Posterior cingulate gyrus (tissue), 11 donors: ENCODE data around the gene LRRFIP2.

Source experiments
- DNase-seq, 10 donors: peaks; one replicate each; pipeline versions ENCODE4 v3.0.0 to v3.0.0-alpha.2; 2020 to 2021; ENCODE audit warnings: mixed read lengths in 3 of 10
- intact Hi-C: fragments of 100-400 bp; cut with DNase I; formaldehyde crosslinking; loops from one replicate; pipeline ENCODE4 v1.15.1; 2023

The LRRFIP2 gene

GRCh38 chr3:37190667-37191066, 16.3 kb upstream of the LRRFIP2 start:
- intact Hi-C loops: no loop called here
- no peak for DNase-seq

- DNase-seq: no peak
- intact Hi-C loops: no loop called here
Measured at GRCh38 chr3:37189109-37189508, 14.7 kb upstream of the LRRFIP2 start.

- intact Hi-C loops: no loop called here
- DNase-seq: peak in 3 of 10 donors; percentile 22 to 46 (median 44)
Measured at GRCh38 chr3:37183976-37184375, 9.6 kb upstream of the LRRFIP2 start.

- no peak for DNase-seq
Measured at GRCh38 chr3:37183375-37183831, 9.0 kb upstream of the LRRFIP2 start.

DNA sequence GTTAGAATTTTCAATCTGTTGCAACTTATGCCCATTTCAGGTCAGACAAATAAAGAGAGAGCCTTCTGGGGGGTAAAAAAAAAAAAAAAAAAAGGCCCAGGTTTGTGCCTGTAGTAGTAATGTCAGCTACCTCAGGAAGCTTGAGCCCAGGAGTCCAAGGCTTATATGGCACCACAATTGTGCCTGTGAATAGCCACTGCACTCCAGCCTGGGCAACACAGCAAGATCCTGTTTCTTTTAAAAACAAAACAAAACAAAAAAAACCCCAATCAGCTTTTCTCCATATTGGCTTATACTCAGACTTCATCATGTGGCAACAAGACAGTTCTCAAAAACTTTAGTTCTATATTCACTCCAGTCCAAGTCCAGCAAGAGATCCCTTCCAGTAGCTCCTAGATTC, 8.4 kb upstream of the LRRFIP2 start:
- DNase-seq: no peak
- intact Hi-C loops: no loop called here

More at GRCh38 chr3:37183375-37183831, 9.0 kb upstream of the LRRFIP2 start:
- intact Hi-C loops: no loop called here

GRCh38 chr3:37181756-37182155, 7.4 kb upstream of the LRRFIP2 start:
- intact Hi-C loops: no loop called here
- no peak for DNase-seq

DNA sequence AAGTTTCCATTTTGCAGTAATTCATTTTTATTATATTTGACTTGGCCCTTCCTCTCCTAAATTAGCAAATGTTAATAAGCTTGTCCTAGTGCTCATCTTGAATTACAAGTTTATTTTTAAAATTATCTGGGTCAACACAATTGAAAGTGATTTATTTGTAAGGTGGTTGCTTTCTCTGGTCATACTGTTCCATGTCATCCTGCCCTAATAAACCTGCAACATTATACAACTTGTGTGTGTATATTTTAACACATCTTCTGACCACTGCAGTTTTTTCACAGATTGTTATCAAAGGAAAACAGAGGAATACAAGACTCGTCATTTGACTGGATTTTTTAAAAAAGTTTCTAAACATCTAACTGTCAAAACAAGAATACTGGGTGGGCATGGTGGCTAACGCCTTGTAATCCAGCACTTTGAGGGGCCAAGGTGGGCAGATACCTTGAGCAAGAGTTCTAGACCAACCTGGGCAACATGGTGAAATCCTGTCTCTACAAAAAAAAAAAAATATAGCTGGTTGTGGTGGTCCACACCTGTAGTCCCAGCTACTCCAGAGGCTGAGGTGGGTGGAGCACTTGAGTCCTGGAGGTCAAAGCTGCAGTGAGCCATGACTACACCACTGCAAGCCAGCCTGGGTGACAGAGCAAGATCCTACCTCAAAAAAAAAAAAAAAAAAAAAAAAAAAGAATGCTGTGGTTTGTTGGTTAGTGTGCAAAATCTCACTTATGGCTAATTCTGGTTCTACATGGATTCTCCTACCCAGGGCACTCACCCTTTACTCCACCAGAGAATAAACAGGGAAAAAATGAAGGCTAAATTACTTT, 5.0 kb upstream of the LRRFIP2 start:
- intact Hi-C loops: no loop called here

DNA sequence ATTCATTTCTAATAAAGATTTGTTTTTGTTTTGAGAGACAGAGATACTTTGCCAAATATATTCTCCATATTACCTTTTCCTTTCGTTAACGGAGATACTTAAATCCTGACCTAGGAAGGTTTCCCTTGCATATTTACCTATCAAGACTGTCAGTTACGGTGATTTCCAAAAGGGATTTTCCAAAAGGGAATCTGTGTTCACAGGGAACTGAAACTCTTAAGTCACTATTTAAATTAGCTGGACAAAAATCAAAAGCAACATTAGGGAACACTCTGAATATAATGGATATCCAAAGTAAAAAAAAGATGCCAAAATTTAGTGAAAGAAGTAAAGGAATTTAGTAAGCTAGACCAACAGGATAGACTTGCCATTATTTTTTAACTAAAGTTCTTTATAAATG, 576 bp downstream of the LRRFIP2 start:
- no peak for DNase-seq

More for the DNA sequence above, 5.0 kb upstream of the LRRFIP2 start:
- DNase-seq: peak in 1 of 10 donors; percentile 69

GRCh38 chr3:37171144-37171543, 3.2 kb downstream of the LRRFIP2 start:
- intact Hi-C loops: no loop called here
- no peak for DNase-seq

More for the DNA sequence above, 576 bp downstream of the LRRFIP2 start:
- intact Hi-C loops: no loop called here

DNA sequence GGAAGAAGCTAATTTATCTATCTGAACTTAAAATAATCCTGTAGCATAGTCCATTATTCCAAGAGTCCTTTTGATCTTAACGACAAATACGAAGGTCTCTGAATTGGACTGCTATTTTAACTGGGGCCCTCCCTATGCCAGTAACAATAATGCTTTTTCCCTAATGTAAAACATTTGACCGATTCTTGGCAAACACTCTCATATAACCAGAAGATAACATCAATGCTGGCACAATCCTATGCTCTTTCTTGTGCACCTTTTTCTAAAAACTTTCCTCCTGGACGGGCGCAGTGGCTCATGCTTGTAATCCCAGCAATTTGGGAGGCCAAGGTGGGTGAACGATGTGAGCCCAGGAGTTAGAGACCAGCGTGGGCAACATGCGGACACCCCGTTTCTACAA, 3.9 kb downstream of the LRRFIP2 start:
- DNase-seq: no peak
- intact Hi-C loops: no loop called here

DNA sequence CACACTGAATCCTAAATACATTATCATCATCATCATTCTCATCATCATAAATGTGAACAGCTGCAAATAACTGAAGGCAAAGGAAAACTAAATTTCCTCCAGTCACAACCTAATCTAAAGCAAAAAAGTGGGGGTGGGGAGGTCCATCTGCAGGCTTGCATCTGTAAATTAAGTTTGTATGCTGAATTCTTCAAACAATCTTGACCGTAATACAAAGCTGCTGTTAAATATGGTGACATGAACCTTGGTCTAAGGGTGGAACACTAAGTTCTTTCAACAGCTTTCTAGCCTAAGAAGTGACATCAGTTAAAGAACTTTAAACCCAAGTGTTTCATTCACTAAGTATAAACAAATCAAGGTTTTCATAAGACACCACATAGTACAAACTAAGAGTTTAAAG, 4.3 kb downstream of the LRRFIP2 start:
- intact Hi-C loops: no loop called here
- no peak for DNase-seq

GRCh38 chr3:37168896-37169295, 5.5 kb downstream of the LRRFIP2 start:
- intact Hi-C loops: no loop called here
- DNase-seq: no peak

DNA sequence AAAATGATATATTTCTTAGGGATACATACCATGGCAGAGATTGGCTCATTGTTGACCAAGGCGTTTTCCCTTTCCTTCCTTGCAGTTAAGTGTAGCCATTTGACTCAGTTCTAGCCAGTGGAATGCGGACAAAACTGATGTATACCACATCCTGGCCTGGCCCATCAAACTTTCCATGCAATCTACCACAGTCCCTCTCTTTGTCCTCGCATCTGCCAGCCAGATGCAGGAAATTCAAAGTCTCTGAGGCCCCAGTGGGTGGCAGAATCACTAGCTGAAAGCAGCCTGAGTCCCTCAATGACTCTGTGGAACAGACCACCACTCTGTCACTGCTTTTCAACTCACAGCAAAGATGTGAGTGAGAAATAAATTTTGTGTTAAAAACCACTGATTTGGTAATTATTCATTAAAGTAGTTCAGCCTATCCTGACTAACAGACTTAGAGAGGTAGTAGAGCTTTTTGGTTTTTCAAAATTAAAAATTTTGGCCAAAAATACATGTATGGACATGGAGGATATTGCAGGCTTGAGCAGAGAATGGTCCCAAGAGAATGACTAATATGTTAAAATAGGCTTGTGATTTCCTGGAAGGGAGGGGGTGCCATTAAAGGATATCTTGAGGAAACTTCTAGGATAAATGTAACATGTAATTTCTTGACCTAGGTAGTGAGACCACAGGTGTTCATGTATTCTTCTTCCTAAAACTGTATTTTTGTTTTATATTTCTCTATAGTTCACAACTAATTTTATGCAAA, 10.9 kb downstream of the LRRFIP2 start:
- DNase-seq: no peak
- intact Hi-C loops: no loop called here

- intact Hi-C loops: no loop called here
- DNase-seq: no peak
Measured at GRCh38 chr3:37162501-37163245, 11.7 kb downstream of the LRRFIP2 start.

GRCh38 chr3:37161351-37161750, 13.0 kb downstream of the LRRFIP2 start:
- intact Hi-C loops: no loop called here

GRCh38 chr3:37155782-37156181, 18.6 kb downstream of the LRRFIP2 start:
- DNase-seq: peak in 1 of 10 donors; percentile 53
- intact Hi-C loops: no loop called here

More at GRCh38 chr3:37161351-37161750, 13.0 kb downstream of the LRRFIP2 start:
- DNase-seq: no peak

DNA sequence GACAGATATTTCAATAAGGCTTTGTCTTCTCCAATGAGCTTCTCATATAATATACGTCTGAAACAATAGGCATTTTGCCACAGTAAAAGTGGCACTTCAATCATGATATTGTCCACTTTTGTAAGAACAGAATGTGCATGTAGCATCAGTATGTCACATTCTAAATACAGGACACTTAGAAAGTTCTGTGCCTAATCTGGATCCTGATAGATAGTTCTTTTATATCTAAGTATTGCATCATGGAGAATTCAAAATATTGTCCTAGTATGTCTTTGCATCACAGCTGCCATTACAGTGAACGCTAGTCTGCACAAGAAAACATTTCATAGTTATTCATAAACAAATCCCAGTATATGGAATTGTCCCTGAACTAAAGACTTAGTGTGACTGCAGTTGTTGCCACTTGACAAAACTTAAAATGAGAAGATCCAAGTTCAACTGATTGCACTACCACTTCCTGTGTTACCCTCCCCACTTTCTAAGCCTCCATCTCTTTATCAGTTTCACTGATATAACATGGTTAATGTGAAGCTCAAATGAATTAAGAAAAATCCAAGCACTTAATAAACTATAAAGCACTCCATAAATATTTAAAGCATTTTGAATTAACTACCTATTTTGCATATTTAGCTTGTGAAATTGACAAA, 19.6 kb downstream of the LRRFIP2 start:
- DNase-seq: no peak
- intact Hi-C loops: no loop called here

DNA sequence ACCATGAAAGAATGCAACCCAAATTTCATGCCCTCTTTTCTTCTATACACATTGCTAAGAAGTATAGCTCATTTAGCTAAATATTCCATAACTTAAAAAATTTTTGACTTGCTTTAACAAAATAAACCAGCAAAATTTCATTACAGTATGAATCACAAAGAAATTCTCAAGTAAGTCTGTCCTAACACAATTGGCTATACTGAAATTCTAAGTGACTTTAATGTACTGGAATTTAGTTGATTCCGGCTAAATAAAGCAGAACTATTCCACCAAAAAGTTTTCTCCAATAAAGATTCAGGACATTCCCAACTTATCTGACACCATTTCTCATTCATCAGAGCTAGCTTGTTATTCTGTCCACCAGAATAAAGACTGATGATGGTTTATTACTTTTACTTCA, 23.8 kb downstream of the LRRFIP2 start:
- no peak for DNase-seq
- intact Hi-C loops: no loop called here

GRCh38 chr3:37149257-37149656, 25.1 kb downstream of the LRRFIP2 start:
- peak in 1 of 10 donors; percentile 33 for DNase-seq
- intact Hi-C loops: no loop called here

GRCh38 chr3:37148208-37148607, 26.2 kb downstream of the LRRFIP2 start:
- no peak for DNase-seq
- intact Hi-C loops: no loop called here
